Measurements from ENCODE around the gene CAMSAP1.

GRCh38 chr9:135761845-135762168, 145.5 kb downstream of the CAMSAP1 start:
- no peak for TF ChIP-seq SNAI2 (CRISPR knock-in tag; IDR thresholded peaks at IDR 0.05)
- TF ChIP-seq ZC3H10 (CRISPR knock-in tag; IDR thresholded peaks at IDR 0.05), result no peak
- no peak for TF ChIP-seq ISL1 (CRISPR knock-in tag; IDR thresholded peaks at IDR 0.05)
- no peak for TF ChIP-seq POU6F1 (CRISPR knock-in tag; IDR thresholded peaks at IDR 0.05; ENCODE audit: borderline replicate concordance, low read depth)

All from SK-N-SH treated with all-trans-retinoic acid at 6 μM for 48 hours (cell line).